ENCODE data around the gene NME7. TPM values are rescaled to one million over a fixed set of nuclear protein-coding genes. Genes with fewer than 3 reads are reported as not detected.

The NME7 gene
- total RNA-seq, 1 experiment from 2014 or later = 13.2 TPM

DNA sequence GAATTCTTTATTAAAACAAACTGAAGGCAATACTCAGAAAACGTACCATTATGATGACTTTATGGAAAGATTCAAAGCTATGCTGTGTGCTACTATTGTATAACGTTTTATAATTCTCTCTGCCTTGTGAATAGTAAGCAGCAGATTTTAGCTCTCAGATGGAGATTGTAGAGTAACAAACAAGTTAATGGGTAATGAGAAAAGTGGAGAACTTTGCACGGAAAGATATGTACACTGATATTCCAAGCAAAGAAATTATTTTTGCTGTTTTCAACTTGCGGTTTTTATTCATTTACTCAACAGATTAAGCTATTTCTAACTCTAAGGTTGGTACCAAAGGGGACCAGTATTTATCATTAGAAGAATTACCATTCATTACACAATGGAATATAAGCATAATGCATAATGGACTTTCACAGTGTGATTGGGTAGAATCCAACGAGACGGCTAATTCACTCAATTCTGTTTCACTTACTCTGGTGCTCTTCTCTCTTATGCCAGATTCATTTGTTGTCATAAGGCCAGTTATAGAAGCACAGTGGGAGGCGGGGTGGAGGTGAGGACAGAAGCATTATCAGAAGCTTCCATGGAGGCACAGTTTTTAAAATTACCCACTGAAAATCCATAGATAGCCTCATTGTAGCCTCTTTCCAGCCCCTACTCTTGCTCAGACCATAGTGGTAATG, 222.5 kb downstream of the NME7 start:
- Histone ChIP-seq H3K79me1 (ENCODE audit: insufficient read depth, low read depth, low read length, poor library complexity, severe bottlenecking) (no peaks in the 10 kb centered on the region), H2AK5ac (ENCODE audit: insufficient read length, low read length) (no peak overlapping the region), H2BK20ac (ENCODE audit: low read depth, low read length, poor library complexity, severe bottlenecking) (no peak overlapping the region), H3K79me2 (ENCODE audit: insufficient read depth, low read length) (no peaks in the 10 kb centered on the region), H3K9ac (ENCODE audit: extremely low read depth, insufficient read length, low read length) (no peak overlapping the region), H3K4me2 (ENCODE audit: insufficient read depth, insufficient read length, low read length) (no peak overlapping the region), H3K14ac (ENCODE audit: insufficient read depth, low read length) (no peak overlapping the region), H2BK15ac (ENCODE audit: low read depth, low read length) (no peak overlapping the region), H4K8ac (replicated peaks; ENCODE audit: insufficient read length, low read depth, low read length) (no peak overlapping the region), H3K27ac (ENCODE audit: insufficient read length, low read depth, low read length) (no peak overlapping the region), H2BK5ac (ENCODE audit: insufficient read length, low read length) (no peak overlapping the region), H3K9me3 (ENCODE audit: control insufficient read depth, low read depth, low read length) (no peaks in the 10 kb centered on the region), H4K5ac (ENCODE audit: insufficient read length, low read depth, low read length) (no peak overlapping the region), H3K23ac (ENCODE audit: insufficient read length, low read depth, low read length) (no peak overlapping the region), H4K91ac (ENCODE audit: insufficient read length, low read depth, low read length) (no peak overlapping the region), H3K56ac (ENCODE audit: insufficient read length, low read depth, low read length) (no peak overlapping the region), H3K4ac (ENCODE audit: low read depth, low read length) (no peak overlapping the region), H3K23me2 (ENCODE audit: insufficient read length, low read depth, low read length, poor library complexity, severe bottlenecking) (no peaks in the 10 kb centered on the region), H2AFZ (ENCODE audit: low read length) (no peak overlapping the region), H4K20me1 (ENCODE audit: control insufficient read depth, insufficient read depth, insufficient read length) (no peaks in the 10 kb centered on the region), H3K27me3 (ENCODE audit: insufficient read depth, low read length) (no peaks in the 10 kb centered on the region), H3K18ac (ENCODE audit: insufficient read length, low read depth, low read length) (no peak overlapping the region), H2BK120ac (ENCODE audit: low read depth, low read length, poor library complexity, severe bottlenecking) (no peak overlapping the region), H2BK12ac (ENCODE audit: insufficient read length, low read depth, low read length) (no peak overlapping the region), H3K4me1 (ENCODE audit: insufficient read depth, low read length) (no peaks in the 10 kb centered on the region), H3T11ph (ENCODE audit: low read length) (no peak overlapping the region)
- Mint-ChIP-seq H3K9me3 (no peaks in the 10 kb centered on the region), H3K27me3 (ENCODE audit: low read depth) (no peaks in the 10 kb centered on the region), H3K27ac (no peak overlapping the region), H3K36me3 (ENCODE audit: insufficient read depth in 1 of 3, low read depth in 3 of 3) (no peaks in the 10 kb centered on the region), H3K4me1 (peaks cover 3% of the 10 kb centered on the region in 2 experiments; a peak in 1 of 4 replicates), H3K4me3 (no peak overlapping the region)
- TF ChIP-seq CTCF (conservative IDR thresholded peaks at IDR 0.05) = no peak
- no CpG with 5 or more reads among the region's 7 CpGs for WGBS (ENCODE audit: extremely low coverage, insufficient read length, low lambda C conversion rate)
- no peak for DNase-seq

Data from H9 (cell line).